CD4-positive, alpha-beta memory T cell (primary cell): ENCODE data around the gene PHF21B. TPM values are rescaled to one million over a fixed set of nuclear protein-coding genes. Genes with fewer than 3 reads are reported as not detected.

Experiments
- CTCF ChIA-PET: fragments of 350-600 bp; sonication (Branson Sonifier 250); formaldehyde crosslinking; loops from one replicate; lab custom pipeline; 2021; ENCODE audit warnings: inconsistent platforms; ENCODE audit not compliant: partially characterized antibody; lab: Charles Lee
- POLR2A ChIA-PET: fragments of 350-600 bp; sonication (Branson Sonifier 250); formaldehyde crosslinking; loops from one replicate; lab custom pipeline; 2021; ENCODE audit not compliant: partially characterized antibody; lab: Charles Lee
- DNase-seq, 5 donors: peaks; one replicate each; pipeline versions ENCODE4 v3.0.0 to v3.0.0-alpha.2; 2020 to 2022; ENCODE audit warnings: mixed read lengths in 1 of 5
- H3K27ac ChIP-seq: one replicate; pipeline ENCODE4 v1.7.0; 2013; ENCODE audit warnings: low read depth, low read length
- H3K27me3 ChIP-seq: 2 replicates; pipeline ENCODE4 v1.7.0; 2013; ENCODE audit warnings: mild to moderate bottlenecking, low read length, moderate library complexity; ENCODE audit not compliant: insufficient read depth
- H3K36me3 ChIP-seq: 2 replicates; pipeline ENCODE4 v1.7.0; 2013; ENCODE audit warnings: mild to moderate bottlenecking, low read length, moderate library complexity; ENCODE audit not compliant: insufficient read depth
- H3K4me1 ChIP-seq: 2 replicates; pipeline ENCODE4 v1.7.0; 2013; ENCODE audit warnings: mild to moderate bottlenecking, low read length, moderate library complexity; ENCODE audit not compliant: insufficient read depth
- H3K4me3 ChIP-seq, 2 donors: one replicate each; pipeline ENCODE4 v1.7.0; 2013; ENCODE audit warnings: low read length in 2 of 2, mild to moderate bottlenecking in 1 of 2
- H3K9me3 ChIP-seq, 2 donors: one replicate each; pipeline ENCODE4 v1.7.0; 2013; ENCODE audit warnings: low read length in 2 of 2, control low read depth in 1 of 2; ENCODE audit not compliant: control insufficient read depth in 1 of 2
- H3K27ac Mint-ChIP-seq, 7 donors: one replicate each; pipeline ENCODE4 v1.8.0; 2020 to 2021; ENCODE audit warnings: mixed read lengths in 7 of 7, mild to moderate bottlenecking in 6 of 7, inconsistent platforms in 3 of 7, moderate library complexity in 3 of 7
- H3K27me3 Mint-ChIP-seq, 2 donors: one replicate each; pipeline ENCODE4 v1.8.0; 2020 to 2021; ENCODE audit warnings: mixed read lengths in 2 of 2
- H3K36me3 Mint-ChIP-seq, 2 donors: one replicate each; pipeline ENCODE4 v1.8.0; 2020 to 2021; ENCODE audit warnings: mixed read lengths in 2 of 2, inconsistent platforms in 1 of 2, mild to moderate bottlenecking in 1 of 2
- H3K4me1 Mint-ChIP-seq, 4 donors: one replicate each; pipeline ENCODE4 v1.8.0; 2020 to 2021; ENCODE audit warnings: mixed read lengths in 4 of 4, mild to moderate bottlenecking in 1 of 4
- H3K4me3 Mint-ChIP-seq, 8 donors: one replicate each; pipeline ENCODE4 v1.8.0; 2020 to 2021; ENCODE audit warnings: mixed read lengths in 8 of 8, mild to moderate bottlenecking in 7 of 8, moderate library complexity in 6 of 8, inconsistent platforms in 3 of 8
- H3K9me3 Mint-ChIP-seq, 8 donors: one replicate each; pipeline ENCODE4 v1.8.0; 2020 to 2021; ENCODE audit warnings: mixed read lengths in 8 of 8, mild to moderate bottlenecking in 5 of 8, inconsistent platforms in 3 of 8, moderate library complexity in 1 of 8
- intact Hi-C: fragments of 100-400 bp; cut with micrococcal nuclease; formaldehyde crosslinking; loops from one replicate; pipeline ENCODE4 v1.15.1; 2023
- polyA plus RNA-seq, 2 donors: library from polyadenylated mRNA; unstranded; fragments of 300-500 nt; fragmentation: Illumina TruSeq; gene quantifications; one replicate each; pipeline ENCODE4 v1.2.3, GENCODE V29; 2021
- total RNA-seq, 2 experiments: library from RNA; stranded (reverse); gene quantifications; one replicate each; pipeline ENCODE4 v1.2.3, GENCODE V29; 2021

PHF21B gene
- total and polyA plus RNA-seq, 4 experiments from 2014 or later: not detected

DNA sequence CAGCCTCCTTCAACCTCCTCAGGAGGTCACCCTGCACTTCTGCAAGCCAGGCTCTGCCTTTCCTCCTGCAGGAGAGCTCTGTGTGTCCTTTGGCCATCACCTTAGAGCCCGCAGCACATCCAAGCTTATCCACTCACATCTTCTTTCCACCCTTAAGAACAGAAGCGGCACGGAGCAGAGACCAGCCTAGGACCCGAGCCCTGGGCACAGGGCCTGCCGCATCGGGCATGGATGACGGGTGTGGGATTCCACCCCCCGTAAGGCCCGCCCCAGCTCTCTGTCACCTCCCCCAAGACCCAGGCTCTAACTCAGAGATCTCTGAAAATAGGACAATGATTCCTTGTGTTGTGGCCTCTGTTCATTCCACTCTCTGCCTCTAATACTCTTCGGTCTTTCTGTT lies 42.1 kb upstream of the PHF21B start:
- no peak overlapping the region for H3K4me3 ChIP-seq
- H3K9me3 Mint-ChIP-seq: peaks cover 0 to 3% (median under 1%) of the 10 kb centered on the region in 8 donors
- POLR2A ChIA-PET: no interaction called here
- H3K27ac Mint-ChIP-seq: no peak overlapping the region
- H3K36me3 ChIP-seq: no peaks in the 10 kb centered on the region
- no peaks in the 10 kb centered on the region for H3K4me1 Mint-ChIP-seq
- H3K4me3 Mint-ChIP-seq: no peak overlapping the region
- H3K9me3 ChIP-seq: no peaks in the 10 kb centered on the region
- no peak overlapping the region for H3K27ac ChIP-seq
- CTCF ChIA-PET: no interaction called here
- intact Hi-C loops: no loop called here
- DNase-seq: no peak
- peaks cover 16 to 42% of the 10 kb centered on the region in 2 donors for H3K27me3 Mint-ChIP-seq
- H3K4me1 ChIP-seq: no peaks in the 10 kb centered on the region
- H3K36me3 Mint-ChIP-seq: no peaks in the 10 kb centered on the region
- H3K27me3 ChIP-seq: no peaks in the 10 kb centered on the region

DNA sequence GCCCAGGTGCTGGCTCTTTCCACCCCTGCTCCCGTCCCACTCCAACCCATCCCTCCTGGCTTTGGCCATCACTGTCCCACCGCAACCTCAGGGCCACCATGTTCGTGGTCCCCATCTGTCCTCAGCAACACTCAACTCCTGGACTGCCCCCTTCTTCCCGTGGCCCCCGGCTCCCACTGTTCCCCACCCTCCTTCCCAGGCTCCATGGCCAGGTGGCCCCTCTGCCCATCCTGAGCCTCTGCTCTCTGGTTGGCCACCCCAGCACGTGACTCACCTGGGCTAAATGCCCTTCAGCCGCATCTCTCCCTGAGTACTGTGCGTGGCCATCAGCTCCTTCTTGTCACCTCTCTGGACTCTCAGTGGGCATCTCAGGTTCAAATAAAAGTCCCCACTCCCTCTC lies 41.6 kb upstream of the PHF21B start:
- peaks cover 20 to 46% of the 10 kb centered on the region in 2 donors for H3K27me3 Mint-ChIP-seq
- H3K27ac Mint-ChIP-seq: no peak overlapping the region
- ChIA-PET CTCF (no interaction called here), POLR2A (no interaction called here)
- H3K9me3 ChIP-seq: no peaks in the 10 kb centered on the region
- H3K27me3 ChIP-seq: no peaks in the 10 kb centered on the region
- no peaks in the 10 kb centered on the region for H3K36me3 ChIP-seq
- H3K4me3 Mint-ChIP-seq: no peak overlapping the region
- H3K4me3 ChIP-seq: no peak overlapping the region
- no peaks in the 10 kb centered on the region for H3K4me1 Mint-ChIP-seq
- no peak overlapping the region for H3K27ac ChIP-seq
- no peaks in the 10 kb centered on the region for H3K4me1 ChIP-seq
- H3K36me3 Mint-ChIP-seq: no peaks in the 10 kb centered on the region
- intact Hi-C loops: no loop called here
- no peak for DNase-seq
- peaks cover 0 to 5% (median 1%) of the 10 kb centered on the region in 8 donors for H3K9me3 Mint-ChIP-seq

DNA sequence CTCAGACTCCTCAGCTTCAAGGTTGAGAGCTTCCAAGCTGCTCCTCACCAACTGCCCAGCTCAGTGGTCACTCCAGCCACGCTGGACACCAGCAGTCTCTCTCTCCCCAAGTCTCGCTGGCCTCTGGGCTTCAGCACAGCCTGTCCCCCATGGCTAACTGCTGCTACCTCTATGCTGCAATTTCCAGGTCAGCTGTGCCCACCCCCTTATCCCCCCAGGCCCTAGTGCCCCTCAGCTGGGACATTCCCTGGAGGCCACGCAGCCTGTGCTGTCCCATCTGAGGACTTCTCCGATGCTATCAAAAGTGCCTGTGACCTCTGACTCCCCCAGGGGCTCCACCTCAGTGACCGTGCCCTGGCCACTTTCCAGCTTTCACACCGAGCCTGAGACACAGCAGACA lies 37.5 kb upstream of the PHF21B start:
- peaks cover 30 to 43% of the 10 kb centered on the region in 2 donors for H3K27me3 Mint-ChIP-seq

DNA sequence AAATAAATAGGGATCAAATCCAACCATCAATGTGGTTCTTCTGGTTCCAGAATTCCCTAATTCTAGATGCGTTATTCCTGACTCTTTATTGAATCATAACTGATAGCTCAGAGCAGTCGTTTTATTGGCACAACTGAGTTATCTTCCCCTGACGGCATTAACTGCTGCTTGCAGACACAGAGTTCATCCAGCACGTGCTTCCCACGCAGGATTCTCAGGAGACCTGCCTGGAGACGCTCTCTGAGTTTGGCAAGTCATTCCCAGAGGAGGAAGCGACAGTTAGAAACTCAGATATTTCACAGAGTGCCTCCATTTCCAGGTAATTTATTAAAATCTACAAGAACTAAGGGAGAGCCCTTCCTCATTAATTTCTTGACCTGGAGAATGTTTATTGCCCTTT lies 35.4 kb upstream of the PHF21B start:
- ChIA-PET POLR2A (no interaction called here), CTCF (no interaction called here)
- no peak overlapping the region for H3K27ac ChIP-seq
- no peak overlapping the region for H3K27ac Mint-ChIP-seq
- no peaks in the 10 kb centered on the region for H3K4me1 Mint-ChIP-seq
- no peaks in the 10 kb centered on the region for H3K9me3 ChIP-seq
- peaks cover 0 to 5% (median 1%) of the 10 kb centered on the region in 8 donors for H3K9me3 Mint-ChIP-seq
- no peaks in the 10 kb centered on the region for H3K27me3 ChIP-seq
- H3K27me3 Mint-ChIP-seq: peaks cover 26 to 41% of the 10 kb centered on the region in 2 donors
- intact Hi-C loops: no loop called here
- no peak overlapping the region for H3K4me3 ChIP-seq
- no peaks in the 10 kb centered on the region for H3K36me3 Mint-ChIP-seq
- no peaks in the 10 kb centered on the region for H3K36me3 ChIP-seq
- H3K4me1 ChIP-seq: no peaks in the 10 kb centered on the region
- DNase-seq: no peak
- H3K4me3 Mint-ChIP-seq: no peak overlapping the region

More for the DNA sequence above, 37.5 kb upstream of the PHF21B start:
- intact Hi-C loops: no loop called here
- H3K4me3 Mint-ChIP-seq: no peak overlapping the region
- no peak overlapping the region for H3K27ac ChIP-seq
- no peak for DNase-seq
- no peaks in the 10 kb centered on the region for H3K27me3 ChIP-seq
- POLR2A ChIA-PET: no interaction called here
- CTCF ChIA-PET: no interaction called here
- no peaks in the 10 kb centered on the region for H3K36me3 Mint-ChIP-seq
- H3K9me3 Mint-ChIP-seq: peaks cover 0 to 5% (median 1%) of the 10 kb centered on the region in 8 donors
- no peak overlapping the region for H3K4me3 ChIP-seq
- no peak overlapping the region for H3K27ac Mint-ChIP-seq
- H3K4me1 ChIP-seq: no peaks in the 10 kb centered on the region
- H3K36me3 ChIP-seq: no peaks in the 10 kb centered on the region
- H3K9me3 ChIP-seq: no peaks in the 10 kb centered on the region
- H3K4me1 Mint-ChIP-seq: no peaks in the 10 kb centered on the region

DNA sequence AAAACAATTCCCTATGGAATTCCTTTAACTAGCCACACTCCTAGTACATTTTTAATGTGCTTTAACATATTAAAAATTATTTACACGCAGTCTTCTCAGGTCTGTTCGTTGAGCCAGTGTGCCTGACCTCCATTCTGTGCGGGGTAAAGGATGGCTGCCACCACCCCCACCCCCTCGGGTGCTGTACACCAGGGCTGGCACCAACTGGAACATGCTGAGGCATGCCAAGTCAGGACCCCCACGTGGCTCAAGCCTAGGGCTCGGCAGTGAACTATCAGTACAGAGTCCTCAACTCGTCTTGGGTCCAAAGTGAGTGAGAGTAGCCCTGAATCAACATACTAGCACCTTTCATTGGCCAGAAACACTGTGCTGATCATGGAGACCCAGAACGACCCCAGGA lies 32.5 kb upstream of the PHF21B start:
- H3K36me3 Mint-ChIP-seq: no peaks in the 10 kb centered on the region
- peaks cover 25 to 30% of the 10 kb centered on the region in 2 donors for H3K27me3 Mint-ChIP-seq
- no peak overlapping the region for H3K27ac Mint-ChIP-seq

DNA sequence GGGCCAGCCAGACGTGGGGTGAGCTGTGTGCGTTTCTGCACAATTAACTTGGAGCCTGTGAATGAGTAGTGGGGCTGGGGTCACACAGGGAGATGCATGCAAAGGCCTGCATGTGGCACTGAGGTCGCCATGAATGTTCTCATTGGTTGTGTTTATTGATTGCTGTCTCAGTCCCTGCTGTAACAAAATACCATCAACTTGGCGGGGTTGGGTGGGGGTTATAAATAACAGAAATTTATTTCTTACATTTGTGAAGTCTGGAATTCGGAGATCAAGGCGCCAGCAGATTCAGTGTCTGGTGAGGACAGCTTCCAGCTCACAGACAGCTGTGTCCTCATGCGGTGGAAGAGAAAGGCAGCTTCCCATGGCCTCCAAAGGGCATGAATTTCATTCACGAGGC lies 29.3 kb upstream of the PHF21B start:
- Histone ChIP-seq H3K9me3 (no peaks in the 10 kb centered on the region), H3K27me3 (no peaks in the 10 kb centered on the region), H3K4me3 (no peak overlapping the region), H3K27ac (no peak overlapping the region), H3K36me3 (no peaks in the 10 kb centered on the region), H3K4me1 (no peaks in the 10 kb centered on the region)
- Mint-ChIP-seq H3K27me3 (peaks cover 19 to 25% of the 10 kb centered on the region in 2 donors), H3K4me3 (no peak overlapping the region), H3K4me1 (no peaks in the 10 kb centered on the region), H3K36me3 (no peaks in the 10 kb centered on the region), H3K27ac (no peak overlapping the region), H3K9me3 (peaks cover 0 to 2% (median 0%) of the 10 kb centered on the region in 8 donors)
- ChIA-PET CTCF (no interaction called here), POLR2A (no interaction called here)
- no peak for DNase-seq
- intact Hi-C loops: no loop called here

More for the DNA sequence above, 32.5 kb upstream of the PHF21B start:
- Histone ChIP-seq H3K36me3 (no peaks in the 10 kb centered on the region), H3K27me3 (no peaks in the 10 kb centered on the region), H3K4me1 (no peaks in the 10 kb centered on the region), H3K27ac (no peak overlapping the region), H3K9me3 (no peaks in the 10 kb centered on the region), H3K4me3 (no peak overlapping the region)
- H3K4me3 Mint-ChIP-seq: no peak overlapping the region
- no peak for DNase-seq
- no peaks in the 10 kb centered on the region for H3K4me1 Mint-ChIP-seq
- ChIA-PET CTCF (no interaction called here), POLR2A (no interaction called here)
- H3K9me3 Mint-ChIP-seq: peaks cover 0 to 5% (median 1%) of the 10 kb centered on the region in 8 donors
- intact Hi-C loops: no loop called here

DNA sequence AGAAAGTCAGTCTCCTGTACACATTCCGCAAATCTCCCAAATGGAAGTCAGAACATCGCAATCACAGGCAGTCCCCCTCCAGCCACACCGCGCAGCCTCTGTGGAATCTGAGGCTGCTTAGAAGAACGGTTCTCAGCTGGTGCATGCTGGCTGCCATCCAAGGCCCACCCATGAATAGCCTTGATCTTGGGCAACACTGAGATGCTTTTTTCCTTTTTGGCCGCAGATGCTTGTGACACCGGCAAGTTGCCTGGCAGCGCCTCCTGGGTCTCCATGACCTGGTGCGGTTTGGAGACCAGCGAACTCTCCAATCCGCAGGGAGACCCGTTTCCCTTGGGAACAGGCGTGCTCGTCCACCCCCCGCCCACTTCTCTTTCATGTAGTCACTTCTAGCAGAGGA lies 26.3 kb upstream of the PHF21B start:
- intact Hi-C loops: no loop called here

DNA sequence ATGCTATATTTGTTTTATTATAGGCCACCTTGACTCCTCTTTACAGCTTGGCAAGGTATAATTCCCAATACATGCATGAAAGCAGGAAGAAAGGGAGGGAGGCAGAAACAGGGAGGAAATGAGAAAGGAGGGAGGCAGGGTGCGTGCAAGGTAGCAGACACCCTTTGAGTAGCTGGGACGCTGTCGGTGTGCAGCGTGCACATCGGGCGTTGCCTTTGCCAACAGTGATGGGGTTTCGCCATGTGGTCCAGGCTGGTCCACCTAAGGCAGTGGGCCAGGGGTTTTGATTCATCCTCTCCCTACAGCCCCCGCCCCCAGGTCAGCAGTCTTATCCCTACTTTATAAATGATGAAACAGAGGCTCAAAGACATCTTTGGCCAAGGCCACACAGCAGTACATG lies 25.0 kb upstream of the PHF21B start:
- no peaks in the 10 kb centered on the region for H3K27me3 ChIP-seq
- no peaks in the 10 kb centered on the region for H3K4me1 ChIP-seq
- Mint-ChIP-seq H3K36me3 (no peaks in the 10 kb centered on the region), H3K4me1 (no peaks in the 10 kb centered on the region), H3K27ac (no peak overlapping the region), H3K4me3 (no peak overlapping the region), H3K27me3 (peaks cover 7 to 17% of the 10 kb centered on the region in 2 donors), H3K9me3 (peaks cover 0 to 2% (median 0%) of the 10 kb centered on the region in 8 donors)
- no peak overlapping the region for H3K27ac ChIP-seq
- H3K4me3 ChIP-seq: no peak overlapping the region
- ChIA-PET CTCF (no interaction called here), POLR2A (no interaction called here)
- no peaks in the 10 kb centered on the region for H3K36me3 ChIP-seq
- no peak for DNase-seq
- intact Hi-C loops: no loop called here
- no peaks in the 10 kb centered on the region for H3K9me3 ChIP-seq

More for the DNA sequence above, 26.3 kb upstream of the PHF21B start:
- Mint-ChIP-seq H3K27ac (no peak overlapping the region), H3K27me3 (peaks cover 12 to 19% of the 10 kb centered on the region in 2 donors), H3K36me3 (no peaks in the 10 kb centered on the region), H3K4me3 (no peak overlapping the region), H3K4me1 (no peaks in the 10 kb centered on the region), H3K9me3 (peaks cover 0 to 2% (median 0%) of the 10 kb centered on the region in 8 donors)
- H3K4me1 ChIP-seq: no peaks in the 10 kb centered on the region
- H3K4me3 ChIP-seq: no peak overlapping the region
- H3K27me3 ChIP-seq: no peaks in the 10 kb centered on the region
- POLR2A ChIA-PET: no interaction called here
- no peaks in the 10 kb centered on the region for H3K9me3 ChIP-seq
- CTCF ChIA-PET: no interaction called here
- H3K27ac ChIP-seq: no peak overlapping the region
- no peaks in the 10 kb centered on the region for H3K36me3 ChIP-seq
- DNase-seq: no peak
